ENCODE results near the gene TAF4. TPM values are rescaled to one million over a fixed set of nuclear protein-coding genes. Genes with fewer than 3 reads are reported as not detected.

Gene TAF4
- total RNA-seq, 1 experiment from 2014 or later = 6.6 TPM

DNA sequence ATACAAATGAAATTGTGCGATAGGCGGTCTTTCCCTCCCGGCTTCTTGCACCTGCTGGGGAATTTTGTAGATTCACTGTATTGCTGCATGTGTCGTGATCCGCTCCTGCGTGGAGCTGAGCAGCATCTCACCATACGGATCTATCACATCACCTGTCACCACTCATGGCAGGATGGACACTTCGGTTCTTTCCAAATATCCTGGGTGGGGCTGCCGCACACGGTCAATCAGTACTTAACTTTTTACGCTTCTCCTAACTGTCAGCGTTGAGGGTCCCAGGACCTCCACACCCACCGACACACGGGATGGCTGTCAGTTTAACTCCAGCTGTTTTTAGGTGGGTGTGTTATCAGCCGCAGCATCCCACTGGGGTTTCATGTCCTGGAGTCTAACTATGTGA, 19.2 kb downstream of the TAF4 start:
- no peak for DNase-seq (ENCODE audit: extremely low read depth, low read depth)

DNA sequence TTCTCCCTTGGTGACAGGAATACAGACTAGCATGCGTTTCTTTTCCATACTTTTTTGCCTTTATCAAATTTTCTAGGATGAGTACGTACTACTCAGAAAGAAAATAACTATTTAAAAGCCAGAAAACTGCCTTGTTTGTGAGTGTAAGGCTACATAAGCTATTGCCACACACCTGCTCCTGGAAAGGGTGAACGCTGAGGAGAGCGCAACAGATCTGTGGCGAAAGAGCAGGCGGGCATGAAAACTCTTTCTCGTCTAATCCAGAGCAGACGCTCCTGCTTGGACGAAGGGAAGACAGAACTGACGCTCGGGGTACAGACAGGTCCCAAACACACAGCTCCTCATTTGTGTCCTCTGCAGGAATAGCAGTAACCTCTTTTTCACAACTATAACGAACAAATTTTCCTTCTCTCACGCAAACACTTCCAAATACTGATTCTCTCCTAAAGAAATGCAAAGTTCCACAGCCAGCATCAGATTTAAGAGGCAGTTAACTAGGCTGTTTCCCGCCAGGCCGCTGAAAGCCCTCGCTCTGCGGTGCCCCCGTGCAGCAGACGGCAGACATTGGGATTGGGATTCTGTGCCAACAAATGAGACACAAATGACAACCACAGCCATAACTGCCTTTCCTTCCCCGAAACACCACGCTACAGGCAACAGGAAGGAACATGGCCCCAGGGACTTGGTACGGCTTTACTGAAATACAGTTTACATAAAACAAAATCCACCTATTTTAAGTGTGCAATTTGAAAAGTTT, 20.0 kb downstream of the TAF4 start:
- no peak for DNase-seq (ENCODE audit: extremely low read depth, low read depth)

DNA sequence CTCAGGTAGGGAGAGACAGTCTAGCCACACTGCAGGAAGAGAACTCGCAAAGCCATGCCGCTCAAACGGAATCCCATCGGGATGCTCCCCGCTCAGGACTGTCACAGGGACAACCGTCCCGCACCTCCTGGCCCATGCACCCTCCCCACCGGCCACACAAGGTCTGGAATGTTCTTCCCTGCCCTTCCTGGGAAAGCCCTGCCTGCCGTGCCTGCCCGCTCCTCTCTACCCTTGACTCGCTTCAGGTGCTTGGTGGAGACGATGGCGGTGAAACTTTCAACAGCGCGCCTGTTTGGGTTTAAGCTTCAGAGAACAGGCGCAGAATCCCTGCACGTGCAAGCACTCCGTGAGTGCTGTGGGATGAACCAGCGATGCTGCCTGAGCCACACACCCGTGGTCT, 20.6 kb downstream of the TAF4 start:
- no peak for DNase-seq (ENCODE audit: extremely low read depth, low read depth)

DNA sequence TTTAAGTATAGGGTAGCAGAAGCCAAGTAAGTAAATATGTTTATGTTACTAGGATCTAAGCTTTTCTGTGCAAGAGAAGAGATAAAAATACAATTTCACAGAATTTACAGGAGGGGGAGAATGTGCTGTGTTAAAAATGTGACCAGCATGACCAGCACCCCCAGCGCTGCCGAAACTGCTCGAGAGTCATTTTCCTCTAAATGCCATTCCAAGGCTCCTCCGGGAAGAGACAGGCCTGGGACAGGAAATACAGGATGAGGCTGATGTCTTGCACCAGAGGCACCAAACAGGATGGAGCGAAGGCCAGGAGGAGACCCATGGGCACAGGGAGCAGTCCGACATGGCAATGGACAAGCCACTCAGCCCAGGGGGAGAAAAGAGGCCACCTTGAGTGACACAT, 21.1 kb downstream of the TAF4 start:
- no peak for DNase-seq (ENCODE audit: extremely low read depth, low read depth)

DNA sequence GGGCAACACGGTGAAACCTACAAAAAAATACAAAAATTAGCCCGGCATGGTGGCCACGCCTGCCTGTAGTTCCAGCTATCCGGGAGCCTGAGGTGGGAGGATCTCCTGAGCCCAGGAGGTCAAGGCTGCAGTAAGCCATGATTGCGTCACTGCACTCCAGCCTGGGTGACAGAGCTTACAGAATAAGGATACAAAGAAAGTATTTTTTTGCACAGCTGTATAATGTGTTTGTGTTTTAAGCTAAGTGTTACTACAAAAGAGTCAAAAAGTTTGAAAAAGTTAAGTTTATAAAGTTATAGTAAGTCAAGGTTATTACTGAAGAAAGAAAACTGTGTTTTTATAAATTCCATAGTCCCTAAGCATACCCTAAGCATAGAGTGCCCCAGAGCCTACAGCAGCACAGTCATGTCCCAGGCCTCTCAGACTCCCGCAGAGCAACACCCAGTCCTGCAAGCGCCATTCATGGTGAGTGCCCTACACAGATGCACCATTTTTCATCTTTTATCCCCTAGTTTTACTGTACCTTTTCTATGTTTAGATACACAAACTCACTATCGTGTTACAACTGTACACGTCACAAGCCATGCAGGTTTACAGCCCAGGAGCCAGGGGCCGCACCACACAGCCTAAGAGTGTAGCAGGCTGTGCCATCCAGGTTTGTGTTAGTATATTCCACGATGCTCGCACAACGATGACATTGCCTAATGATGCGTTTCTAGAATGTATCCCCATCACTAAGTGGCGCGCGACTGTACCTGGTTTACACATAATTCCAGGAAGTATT, 22.4 kb downstream of the TAF4 start:
- DNase-seq (ENCODE audit: extremely low read depth, low read depth) = no peak

DNA sequence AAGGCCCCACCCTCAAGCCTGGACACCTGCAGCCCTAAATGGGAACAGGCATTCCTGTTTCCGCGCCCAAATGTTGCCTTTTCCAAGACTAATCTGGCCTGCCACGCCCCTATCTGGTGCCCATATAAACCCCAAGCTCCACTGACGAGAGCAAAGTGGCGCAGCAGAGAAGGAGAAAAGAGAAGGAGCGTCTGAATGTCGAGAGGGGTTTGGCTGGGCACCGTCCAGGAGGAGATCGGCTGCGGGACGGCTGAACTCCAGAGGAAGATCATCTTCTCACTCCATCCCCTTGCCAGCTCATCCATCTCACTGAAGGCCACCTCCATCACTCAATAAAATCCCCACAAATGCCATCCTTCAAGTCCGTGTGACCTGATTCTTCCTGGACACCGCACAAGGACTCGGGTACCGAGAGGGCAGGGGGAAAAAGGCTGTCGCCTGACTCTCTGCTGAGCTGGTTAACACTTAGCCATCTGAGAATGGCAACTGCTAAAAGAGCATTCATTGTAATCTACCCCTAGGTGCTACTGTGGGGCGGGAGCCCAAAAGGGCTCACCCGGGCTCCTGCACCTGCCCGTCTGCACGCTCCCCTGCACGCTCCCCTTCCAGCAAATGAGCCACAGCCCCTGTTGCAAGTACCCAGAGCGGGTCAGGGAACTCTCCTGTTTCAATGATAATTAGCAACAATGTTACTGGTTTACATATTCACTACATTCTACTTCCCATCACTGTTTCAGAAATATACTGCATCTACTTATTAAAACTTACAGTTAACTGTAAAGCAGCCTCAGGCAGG, 23.5 kb downstream of the TAF4 start:
- DNase-seq (ENCODE audit: extremely low read depth, low read depth) = no peak

DNA sequence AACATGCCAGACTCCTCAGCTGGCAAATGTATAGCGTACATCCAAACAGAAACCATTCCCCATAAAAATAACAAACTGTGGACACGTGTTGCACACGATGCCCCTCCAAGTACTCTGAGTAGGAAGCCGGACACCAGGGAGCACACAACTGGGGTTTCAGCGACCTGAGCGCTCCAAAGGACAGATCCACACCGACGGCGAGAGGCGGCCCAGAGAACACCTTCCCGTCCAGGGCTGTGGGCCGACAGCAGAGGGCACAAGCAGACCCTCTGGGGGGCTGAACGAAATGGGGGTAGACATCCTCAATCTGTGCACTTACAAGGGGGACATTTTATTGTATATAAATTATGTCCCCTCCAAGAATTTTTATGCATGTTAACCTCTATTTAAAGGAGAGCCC, 24.7 kb downstream of the TAF4 start:
- DNase-seq (ENCODE audit: extremely low read depth, low read depth) = no peak

DNA sequence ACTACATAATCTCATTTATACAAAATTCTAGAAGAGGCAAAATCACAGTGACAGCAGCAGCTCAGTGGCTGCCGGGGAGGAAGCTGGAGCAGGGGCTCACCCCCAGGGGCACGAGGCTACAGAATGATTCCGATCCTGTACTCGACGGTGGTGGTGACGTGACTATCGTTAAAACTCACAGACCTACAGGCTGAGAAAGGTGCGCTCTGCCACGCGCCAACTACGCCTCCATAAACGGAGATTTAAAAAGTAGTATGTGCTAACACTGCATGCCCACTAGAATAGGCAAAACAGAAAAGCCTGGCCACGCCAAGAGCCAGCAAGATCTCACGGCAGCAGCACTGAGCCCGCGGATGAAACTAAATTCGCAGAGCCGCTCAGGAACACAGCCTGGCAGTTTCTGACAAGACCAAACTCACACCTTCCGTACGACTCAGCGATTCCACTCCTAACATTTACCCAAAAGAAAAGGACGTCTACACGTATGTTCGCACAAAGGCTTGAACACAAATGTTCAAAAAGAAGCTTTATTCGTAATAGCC, 25.2 kb downstream of the TAF4 start:
- DNase-seq (ENCODE audit: extremely low read depth, low read depth) = no peak

DNA sequence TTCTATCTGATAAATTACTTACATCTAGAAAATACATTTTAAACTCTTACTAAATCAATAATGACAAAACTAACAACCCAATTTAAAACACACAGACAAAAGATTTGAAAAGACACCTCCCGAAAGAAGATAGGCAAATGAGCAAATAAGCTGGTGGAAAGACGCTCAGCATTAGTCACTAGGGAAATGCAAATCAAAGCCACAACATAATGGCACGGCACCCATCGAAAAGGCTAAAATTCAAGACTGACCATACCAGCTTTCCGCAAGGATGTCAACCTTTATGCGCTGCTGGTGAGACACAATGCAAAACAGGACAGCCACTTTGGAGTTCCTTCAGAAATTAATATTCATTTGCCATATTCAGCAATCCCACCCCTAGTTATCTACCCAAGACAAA, 25.9 kb downstream of the TAF4 start:
- DNase-seq (ENCODE audit: extremely low read depth, low read depth) = no peak

DNA sequence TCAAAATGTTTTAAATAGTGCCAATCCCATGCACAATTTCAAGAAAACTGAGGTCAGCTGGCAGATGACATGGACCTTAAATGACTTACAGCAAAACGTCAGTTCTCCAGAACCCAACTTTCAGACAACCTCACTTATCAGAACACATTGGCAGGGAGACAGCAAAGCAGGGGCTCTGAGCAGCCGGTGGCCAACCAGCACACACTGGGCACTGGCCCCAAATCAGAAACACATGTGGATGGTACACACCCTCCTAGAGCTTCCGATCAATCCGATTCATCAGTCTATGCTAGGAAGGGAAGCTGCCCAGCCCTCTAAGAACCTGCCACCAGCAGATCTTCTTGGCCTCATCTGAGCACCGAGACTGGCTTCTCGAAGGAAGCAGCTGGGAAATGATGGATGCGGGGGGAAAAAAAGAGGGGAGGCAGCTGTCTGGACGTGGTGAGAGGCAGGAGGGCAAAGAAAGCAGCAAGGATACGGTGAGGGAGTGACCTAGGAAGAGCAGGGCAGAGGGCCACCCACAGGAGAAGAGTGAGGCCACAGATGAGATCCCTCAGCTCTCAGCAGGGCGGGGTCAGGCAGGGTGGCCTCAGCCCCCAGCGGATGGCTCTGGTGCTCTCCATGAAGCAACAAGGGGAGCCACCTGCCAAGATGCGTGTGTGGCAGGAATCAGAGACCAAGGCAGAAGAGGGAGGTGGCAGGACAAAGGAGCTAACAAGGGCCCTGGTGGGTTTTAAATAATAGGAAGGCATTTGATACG, 32.9 kb downstream of the TAF4 start:
- DNase-seq (ENCODE audit: extremely low read depth, low read depth) = no peak

DNA sequence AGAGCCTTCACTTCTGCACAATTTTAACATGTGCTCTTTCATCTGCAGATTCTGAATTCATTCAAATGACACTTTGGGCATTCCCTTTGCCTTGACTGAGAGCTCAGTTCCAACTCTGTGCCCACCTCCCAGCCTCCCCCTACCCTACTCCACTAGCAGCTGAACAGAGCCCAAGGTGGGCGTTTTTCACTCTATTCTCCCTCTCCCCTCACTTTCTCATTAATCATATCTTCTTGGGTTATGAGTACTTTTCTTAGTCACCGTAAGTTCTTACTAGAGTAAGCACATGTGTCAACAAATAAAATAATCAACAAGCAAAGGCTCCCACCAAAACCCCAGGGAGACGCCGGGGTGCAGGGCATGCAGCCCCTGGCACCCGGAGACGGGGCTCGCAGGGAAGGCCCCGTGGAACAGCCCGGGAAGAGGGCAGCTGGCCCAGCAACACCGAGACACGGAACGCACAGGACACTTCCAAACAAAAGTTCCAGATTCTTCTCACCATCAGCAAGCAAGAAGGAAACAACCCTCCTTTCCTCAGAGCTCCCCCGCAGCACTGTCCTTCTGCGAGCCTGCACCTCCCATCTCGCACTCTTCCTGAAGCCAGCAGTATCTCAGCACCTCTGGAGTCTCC, 34.1 kb downstream of the TAF4 start:
- DNase-seq (ENCODE audit: extremely low read depth, low read depth) = no peak

DNA sequence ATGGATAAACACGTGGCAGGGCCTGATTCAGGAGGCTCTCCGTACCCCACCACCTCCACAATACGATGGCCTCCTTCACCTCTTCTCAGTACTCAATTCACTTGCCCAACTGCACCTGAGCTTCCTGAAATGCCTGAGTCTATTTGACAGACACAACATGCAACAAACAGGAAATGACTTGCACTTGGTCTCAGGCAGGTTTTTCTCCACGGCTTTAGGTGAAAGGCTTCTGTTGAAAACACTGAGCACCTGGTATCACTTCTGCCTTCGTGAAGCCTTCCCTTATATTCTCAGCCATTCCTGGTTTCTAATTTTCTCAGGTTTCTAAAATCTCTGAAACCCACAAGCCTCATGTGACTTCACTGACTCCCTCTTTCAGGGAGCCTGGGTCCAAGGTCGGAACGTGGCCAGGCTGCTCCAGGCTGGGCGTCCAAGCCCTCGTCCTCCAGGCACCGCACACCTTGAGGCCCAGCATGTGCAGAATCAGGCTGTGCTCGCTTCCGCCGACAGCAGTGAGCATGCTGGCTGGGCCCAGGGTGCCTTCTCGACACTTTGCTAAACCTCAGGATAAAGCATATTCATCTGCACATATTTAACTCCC, 34.7 kb downstream of the TAF4 start:
- no peak for DNase-seq (ENCODE audit: extremely low read depth, low read depth)

DNA sequence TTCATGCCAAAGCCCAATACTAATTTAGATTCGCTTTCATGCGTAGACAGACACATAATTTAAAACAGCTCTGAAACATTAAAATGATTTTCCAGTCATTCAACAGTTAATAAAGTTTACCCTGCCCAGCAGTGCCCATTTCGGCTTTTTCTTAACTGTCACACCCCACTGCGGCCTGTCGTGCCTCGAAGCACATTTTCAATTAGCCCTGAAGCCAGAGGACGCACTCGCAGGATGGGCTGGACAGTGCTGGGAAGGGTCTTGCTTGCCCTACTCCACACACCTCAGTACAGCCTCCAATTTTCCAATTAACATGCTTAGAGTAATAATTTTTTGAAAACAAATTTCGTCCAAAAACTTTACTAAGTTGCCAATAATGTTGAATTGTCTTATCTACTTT, 35.3 kb downstream of the TAF4 start:
- no peak for DNase-seq (ENCODE audit: extremely low read depth, low read depth)

DNA sequence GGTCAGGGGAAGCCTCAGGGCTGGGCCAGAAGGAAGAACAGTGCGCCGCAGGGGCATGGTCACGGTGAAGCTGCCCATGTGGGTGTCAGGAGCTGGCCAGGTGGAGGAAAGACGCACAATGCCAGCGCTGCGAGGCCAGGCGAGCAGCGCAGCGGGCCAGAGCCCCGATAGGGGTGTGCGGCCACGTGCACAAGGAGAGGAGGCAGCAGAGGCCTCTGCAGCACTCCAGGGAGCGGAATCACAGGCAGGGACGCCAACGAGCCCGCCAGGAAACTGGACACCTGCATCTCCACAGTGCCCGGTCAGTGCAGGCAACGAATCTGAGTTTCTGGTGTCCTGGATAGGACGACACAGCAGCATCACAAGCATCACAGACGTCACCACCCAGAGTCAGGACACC, 35.7 kb downstream of the TAF4 start:
- no peak for DNase-seq (ENCODE audit: extremely low read depth, low read depth)

DNA sequence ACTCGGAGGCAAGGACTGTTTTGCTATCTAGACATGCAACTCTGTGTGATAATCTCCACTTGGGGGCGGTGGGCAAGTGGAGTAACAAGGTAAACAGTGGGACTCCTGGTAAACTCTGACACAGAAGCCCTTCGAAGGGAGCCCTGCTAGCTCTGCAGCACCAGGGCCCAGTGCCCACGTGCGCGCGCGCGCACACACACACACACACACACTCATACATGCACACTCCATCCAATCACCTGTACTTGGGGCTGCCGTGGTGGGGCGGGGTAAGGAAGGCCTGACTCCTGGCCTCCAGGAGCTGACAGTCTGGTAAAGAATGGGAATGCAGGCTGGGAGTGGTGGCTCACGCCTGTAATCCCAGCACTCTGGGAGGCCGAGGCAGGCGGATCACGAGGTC, 36.4 kb downstream of the TAF4 start:
- no peak for DNase-seq (ENCODE audit: extremely low read depth, low read depth)

DNA sequence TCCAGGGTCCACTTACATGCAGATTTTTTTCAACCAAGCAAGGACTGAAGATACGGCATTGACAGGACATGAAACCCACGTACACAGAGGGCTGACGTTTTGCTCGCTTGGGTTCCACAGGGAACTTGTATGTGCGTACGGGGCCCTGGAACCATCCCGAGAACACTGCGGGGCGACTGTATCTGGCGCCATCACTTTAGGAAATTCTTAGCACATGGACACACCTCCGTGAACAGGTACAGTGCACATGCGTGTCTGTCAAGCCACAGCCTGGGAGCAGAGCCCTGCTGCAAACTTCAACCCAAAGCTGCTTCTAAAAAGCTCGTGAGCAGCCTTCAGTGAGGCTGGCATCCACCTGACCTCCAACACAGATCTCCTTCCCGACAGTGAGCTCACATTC, 37.3 kb downstream of the TAF4 start:
- DNase-seq (ENCODE audit: extremely low read depth, low read depth) = no peak

DNA sequence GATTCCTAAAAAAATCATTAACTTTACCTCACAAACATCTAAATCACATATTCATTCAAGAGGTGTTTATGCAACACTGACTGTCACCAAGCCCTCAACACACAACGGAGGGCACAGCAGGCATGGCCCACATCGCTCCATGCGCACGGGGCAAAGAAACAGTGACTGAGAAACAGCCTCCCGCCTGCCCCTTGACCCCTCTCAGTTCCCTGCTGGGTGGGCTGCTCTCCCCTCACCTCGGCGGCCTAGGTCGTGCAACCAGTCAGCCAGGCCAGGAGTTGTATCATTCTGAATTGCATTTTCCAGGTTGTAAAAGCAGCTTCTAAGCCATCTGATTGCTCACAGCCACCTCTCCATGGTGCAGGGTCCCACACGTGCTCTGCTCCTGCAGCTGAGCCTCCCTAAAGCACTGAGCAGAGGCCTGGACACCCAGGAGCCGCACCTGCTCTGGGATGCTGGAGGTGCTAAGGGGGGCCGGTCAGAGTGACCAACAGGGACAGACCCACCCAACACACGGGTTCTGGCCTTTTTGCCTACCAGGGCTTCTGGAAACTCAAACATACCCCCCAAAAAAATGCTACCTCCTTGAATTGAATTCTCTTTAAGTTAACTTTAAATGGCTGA, 37.9 kb downstream of the TAF4 start:
- DNase-seq (ENCODE audit: extremely low read depth, low read depth) = no peak

DNA sequence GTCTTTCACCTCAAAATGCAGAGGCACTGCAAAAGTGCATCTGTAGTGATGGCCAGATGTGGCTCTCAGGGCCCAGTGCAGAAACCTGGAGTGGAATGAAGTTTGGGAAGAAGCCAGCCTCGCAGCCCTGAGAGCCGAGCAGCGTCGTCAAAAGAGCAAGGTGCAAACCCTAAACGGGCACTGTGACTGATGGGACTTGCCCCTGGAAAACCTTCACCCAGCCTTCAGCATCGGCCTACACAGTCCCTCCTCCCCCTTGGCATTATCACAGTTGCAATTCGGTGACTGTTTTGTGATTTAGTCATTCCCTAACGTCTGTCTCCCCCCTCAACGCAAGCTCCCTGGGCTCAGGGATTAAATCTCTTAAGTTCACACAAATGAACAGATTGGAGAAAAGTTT, 38.6 kb downstream of the TAF4 start:
- DNase-seq (ENCODE audit: extremely low read depth, low read depth) = no peak

DNA sequence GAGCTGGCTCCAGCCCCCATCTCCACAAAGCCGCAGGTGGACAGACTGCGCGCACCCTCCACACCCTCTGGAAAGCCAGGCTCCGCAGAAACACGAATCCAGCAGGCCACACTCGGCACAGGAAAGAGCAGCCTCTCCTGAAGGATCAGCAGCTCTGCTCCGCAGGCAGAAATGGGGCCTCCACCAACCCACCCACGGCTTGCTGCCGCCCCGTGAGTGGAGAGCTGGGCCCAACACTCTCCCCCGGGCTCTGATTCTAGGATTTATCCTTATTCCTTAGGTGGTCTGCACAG, 39.2 kb downstream of the TAF4 start:
- DNase-seq (ENCODE audit: extremely low read depth, low read depth) = no peak
